Muscle layer of duodenum (tissue), 2 donors: Measurements from ENCODE around the gene C4orf33.

Source experiments
- H3K27ac ChIP-seq: one replicate; pipeline ENCODE4 v1.7.0; 2013; ENCODE audit warnings: mild to moderate bottlenecking, low read length
- H3K27me3 ChIP-seq: one replicate; pipeline ENCODE4 v1.7.0; 2013; ENCODE audit warnings: low read depth, mild to moderate bottlenecking, control low read depth, low read length
- H3K36me3 ChIP-seq, 2 donors: one replicate each; pipeline ENCODE4 v1.7.0; 2013; ENCODE audit warnings: low read length in 2 of 2, control low read depth in 1 of 2, mild to moderate bottlenecking in 1 of 2; ENCODE audit not compliant: insufficient read depth in 2 of 2, control insufficient read depth in 1 of 2
- H3K4me1 ChIP-seq, 2 donors: one replicate each; pipeline ENCODE4 v1.7.0; 2013; ENCODE audit warnings: low read length in 2 of 2, mild to moderate bottlenecking in 2 of 2, control low read depth in 1 of 2, moderate library complexity in 1 of 2; ENCODE audit not compliant: insufficient read depth in 2 of 2, control insufficient read depth in 1 of 2
- H3K4me3 ChIP-seq, 2 donors: one replicate each; pipeline ENCODE4 v1.7.0; 2013; ENCODE audit warnings: low read length in 2 of 2, low read depth in 1 of 2, mild to moderate bottlenecking in 1 of 2
- H3K9me3 ChIP-seq, 2 donors: one replicate each; pipeline ENCODE4 v1.7.0; 2013; ENCODE audit warnings: low read length in 2 of 2, control low read depth in 1 of 2, mild to moderate bottlenecking in 1 of 2; ENCODE audit not compliant: control insufficient read depth in 1 of 2
- donor health status: healthy.

The C4orf33 gene

GRCh38 chr4:129153700-129154099 is 57.7 kb downstream of the C4orf33 start:
- H3K4me3 ChIP-seq, result no peak overlapping the region
- no peak overlapping the region for H3K27ac ChIP-seq
- peaks cover 0 to 2% of the 10 kb centered on the region in 2 donors for H3K9me3 ChIP-seq
- H3K27me3 ChIP-seq, result no peaks in the 10 kb centered on the region
- H3K4me1 ChIP-seq, result no peaks in the 10 kb centered on the region
- H3K36me3 ChIP-seq, result no peaks in the 10 kb centered on the region

GRCh38 chr4:129162450-129162849 is 66.5 kb downstream of the C4orf33 start:
- no peaks in the 10 kb centered on the region for H3K36me3 ChIP-seq
- peaks cover 0 to 2% of the 10 kb centered on the region in 2 donors for H3K9me3 ChIP-seq
- H3K27me3 ChIP-seq, result no peaks in the 10 kb centered on the region
- H3K27ac ChIP-seq, result no peak overlapping the region
- no peaks in the 10 kb centered on the region for H3K4me1 ChIP-seq
- H3K4me3 ChIP-seq, result no peak overlapping the region

- Histone ChIP-seq H3K4me1 (no peaks in the 10 kb centered on the region), H3K4me3 (no peak overlapping the region), H3K27ac (no peak overlapping the region), H3K9me3 (no peaks in the 10 kb centered on the region), H3K27me3 (no peaks in the 10 kb centered on the region), H3K36me3 (no peaks in the 10 kb centered on the region)
These were observed 67.5 kb downstream of the C4orf33 start for GRCh38 chr4:129163427-129163826.

- no peaks in the 10 kb centered on the region for H3K36me3 ChIP-seq
These were observed 68.3 kb downstream of the C4orf33 start for GRCh38 chr4:129164243-129164642.

More at GRCh38 chr4:129164243-129164642, 68.3 kb downstream of the C4orf33 start:
- no peak overlapping the region for H3K4me3 ChIP-seq
- no peaks in the 10 kb centered on the region for H3K4me1 ChIP-seq
- no peaks in the 10 kb centered on the region for H3K9me3 ChIP-seq
- no peak overlapping the region for H3K27ac ChIP-seq
- no peaks in the 10 kb centered on the region for H3K27me3 ChIP-seq
